HCT116 (cell line): ENCODE results near the gene ADCK2. TPM values are rescaled to one million over a fixed set of nuclear protein-coding genes. Genes with fewer than 3 reads are reported as not detected.

Experiments used
- ATAC-seq: fragments of 200-7000 bp; cut with Tn5 transposase; 2 replicates; pipeline ENCODE4 v1.9.1; 2020; ENCODE audit warnings: mild to moderate bottlenecking, moderate library complexity
- BruUV-seq: library from RNA; stranded (reverse); fragments of 400-500 nt; replicated peaks from 2 replicates; lab custom pipeline; 2021; lab: Mats Ljungman, UMichigan
- CTCF ChIA-PET: fragments of 300-600 bp; sonication (Branson Sonifier 250); formaldehyde crosslinking; loops from one replicate; lab custom pipeline; 2021; ENCODE audit warnings: antibody characterized with exemption; lab: Charles Lee
- POLR2A ChIA-PET: fragments of 300-600, 350-600 bp; sonication (Branson Sonifier 250); formaldehyde crosslinking; loops from one replicate; lab custom pipeline; 2021; ENCODE audit warnings: antibody characterized with exemption; lab: Charles Lee
- RAD21 ChIA-PET, 2 experiments: fragments of 300-600 bp; sonication (Branson Sonifier 250); formaldehyde crosslinking; loops; one replicate each; lab custom pipeline; 2023; ENCODE audit warnings: low total read pairs in 2 of 2; ENCODE audit not compliant: uncharacterized antibody in 2 of 2, unreplicated experiment in 2 of 2, low non-redundant PET in 1 of 2; lab: Charles Lee
- DNase-seq: peaks from one replicate; pipeline ENCODE4 v3.0.0-alpha.2; 2010; ENCODE audit warnings: low read depth, low spot score
- H2AFZ ChIP-seq: fragments of 200-600 bp; shearing (Covaris generic), sonication (generic); 2 replicates; pipeline ENCODE4 v1.6.1; 2017; ENCODE audit warnings: low read depth, mixed run types, mixed read lengths, antibody characterized with exemption, low read length; ENCODE audit not compliant: poor library complexity, severe bottlenecking
- H3K27ac ChIP-seq: 2 replicates; pipeline ENCODE4 v1.5.1; 2012; ENCODE audit warnings: low read depth, low read length
- H3K27me3 ChIP-seq: fragments of 200-600 bp; sonication (generic); 2 replicates; pipeline ENCODE4 v1.6.1; 2016; ENCODE audit warnings: mixed run types, low read length, mixed read lengths; ENCODE audit not compliant: insufficient read depth
- H3K36me3 ChIP-seq, 2 experiments: fragments of 200-500 bp in 1 of 2; fragments of 200-600 bp in 1 of 2; sonication (Bioruptor generic) in 1 of 2; sonication (generic) in 1 of 2; 2 replicates each; pipeline versions ENCODE4 v1.5.1 to v1.6.1; 2014 to 2016; ENCODE audit warnings: low read length in 2 of 2, inconsistent platforms in 1 of 2, mixed read lengths in 1 of 2, mixed run types in 1 of 2; ENCODE audit not compliant: insufficient read depth in 2 of 2, control insufficient read depth in 1 of 2
- H3K4me1 ChIP-seq, 2 experiments: fragments of 200-600 bp in 1 of 2; sonication (generic) in 1 of 2; 2 replicates each; pipeline versions ENCODE4 v1.5.1 to v1.6.1; 2012 to 2017; ENCODE audit warnings: low read length in 2 of 2, inconsistent platforms in 1 of 2, mild to moderate bottlenecking in 1 of 2, mixed read lengths in 1 of 2, mixed run types in 1 of 2, moderate library complexity in 1 of 2; ENCODE audit not compliant: insufficient read depth in 2 of 2, control insufficient read depth in 1 of 2
- H3K4me2 ChIP-seq: fragments of 200-600 bp; sonication (generic); 2 replicates; pipeline ENCODE4 v1.6.1; 2017; ENCODE audit warnings: mixed run types, low read length, mixed read lengths
- H3K4me3 ChIP-seq, 2 experiments: fragments of 200-600 bp in 1 of 2; sonication (generic) in 1 of 2; replicated peaks in 1 of 2; 2 replicates each; pipeline ENCODE4 v1.5.1; 2011 to 2016; ENCODE audit warnings: low read length in 2 of 2, control low read depth in 1 of 2, low read depth in 1 of 2, mild to moderate bottlenecking in 1 of 2, mixed read lengths in 1 of 2, mixed run types in 1 of 2
- H3K79me2 ChIP-seq: fragments of 200-600 bp; sonication (generic); 2 replicates; pipeline ENCODE4 v1.6.1; 2017; ENCODE audit warnings: mild to moderate bottlenecking, mixed run types, low read length, moderate library complexity, mixed read lengths; ENCODE audit not compliant: insufficient read depth
- H3K9ac ChIP-seq: fragments of 200-600 bp; sonication (generic); 2 replicates; pipeline ENCODE4 v1.6.1; 2016; ENCODE audit warnings: low read length, mixed read lengths
- H3K9me2 ChIP-seq: fragments of 200-600 bp; sonication (generic), shearing (Covaris generic); 2 replicates; pipeline ENCODE4 v1.6.1; 2017; ENCODE audit warnings: mixed run types, mild to moderate bottlenecking, moderate library complexity; ENCODE audit not compliant: insufficient read depth
- H3K9me3 ChIP-seq, 2 experiments: fragments of 200-500 bp in 1 of 2; fragments of 200-600 bp in 1 of 2; sonication (Bioruptor generic) in 1 of 2; sonication (generic) in 1 of 2; 2 replicates each; pipeline ENCODE4 v1.6.1; 2014 to 2017; ENCODE audit warnings: low read length in 2 of 2, mixed read lengths in 2 of 2, inconsistent platforms in 1 of 2, low read depth in 1 of 2, mild to moderate bottlenecking in 1 of 2, mixed run types in 1 of 2, moderate library complexity in 1 of 2; ENCODE audit not compliant: control insufficient read depth in 1 of 2, insufficient read depth in 1 of 2
- H4K20me1 ChIP-seq: fragments of 200-600 bp; sonication (generic), shearing (Covaris generic); 2 replicates; pipeline ENCODE4 v1.6.1; 2017; ENCODE audit warnings: mixed run types, mild to moderate bottlenecking, moderate library complexity; ENCODE audit not compliant: insufficient read depth
- ATF3 ChIP-seq: IDR thresholded peaks from 2 replicates; pipeline ENCODE4 v1.6.1; 2012
- CBX3 ChIP-seq: IDR thresholded peaks from 2 replicates; pipeline ENCODE4 v1.6.1; 2012; ENCODE audit warnings: low read depth
- CTCF ChIP-seq, 3 experiments: fragments of 200-600 bp in 1 of 3; sonication (generic) in 1 of 3; IDR thresholded peaks in 2 of 3; conservative IDR thresholded peaks in 1 of 3; 2 replicates each; pipeline ENCODE4 v1.5.1; 2012 to 2017; ENCODE audit warnings: low read depth in 2 of 3, low read length in 2 of 3, antibody characterized with exemption in 1 of 3, borderline replicate concordance in 1 of 3, control low read depth in 1 of 3, mild to moderate bottlenecking in 1 of 3, mixed read lengths in 1 of 3, mixed run types in 1 of 3, moderate library complexity in 1 of 3; ENCODE audit not compliant: insufficient read depth in 1 of 3
- EGR1 ChIP-seq: IDR thresholded peaks from 2 replicates; pipeline ENCODE4 v1.6.1; 2012; ENCODE audit warnings: low read depth
- ELF1 ChIP-seq: IDR thresholded peaks from 2 replicates; pipeline ENCODE4 v1.6.1; 2012; ENCODE audit warnings: low read depth, borderline replicate concordance
- EZH2 ChIP-seq: fragments of 200-600 bp; sonication (generic); IDR thresholded peaks from 2 replicates; pipeline ENCODE4 v1.6.1; 2017; ENCODE audit warnings: antibody characterized with exemption, mixed run types
- EZH2phosphoT487 ChIP-seq: fragments of 200-600 bp; IDR thresholded peaks from 2 replicates; pipeline ENCODE4 v1.6.1; 2018; ENCODE audit warnings: antibody characterized with exemption, borderline replicate concordance
- FOSL1 ChIP-seq: IDR thresholded peaks from 2 replicates; pipeline ENCODE4 v1.6.1; 2012; ENCODE audit warnings: low read depth
- JUND ChIP-seq: IDR thresholded peaks from 2 replicates; pipeline ENCODE4 v1.6.1; 2012
- MAX ChIP-seq: IDR thresholded peaks from 2 replicates; pipeline ENCODE4 v1.6.1; 2012
- POLR2AphosphoS5 ChIP-seq: IDR thresholded peaks from 2 replicates; pipeline ENCODE4 v1.6.1; 2011; ENCODE audit warnings: mild to moderate bottlenecking, low read depth, low read length, moderate library complexity
- RAD21 ChIP-seq: IDR thresholded peaks from 2 replicates; pipeline ENCODE4 v1.6.1; 2012; ENCODE audit warnings: low read depth, mild to moderate bottlenecking
- REST ChIP-seq: IDR thresholded peaks from 2 replicates; pipeline ENCODE4 v1.6.1; 2012; ENCODE audit warnings: low read depth
- SIN3A ChIP-seq: IDR thresholded peaks from 2 replicates; pipeline ENCODE4 v1.6.1; 2012; ENCODE audit warnings: low read depth
- SP1 ChIP-seq: IDR thresholded peaks from 2 replicates; pipeline ENCODE4 v1.6.1; 2012; ENCODE audit warnings: low read depth
- SRF ChIP-seq: IDR thresholded peaks from 2 replicates; pipeline ENCODE4 v1.6.1; 2012; ENCODE audit warnings: low read depth
- TCF7L2 ChIP-seq: IDR thresholded peaks from 2 replicates; pipeline ENCODE4 v1.7.0; 2011; ENCODE audit warnings: borderline replicate concordance, inconsistent platforms; ENCODE audit not compliant: insufficient read depth, insufficient read length; ENCODE audit errors: extremely low read depth
- ZBTB33 ChIP-seq: IDR thresholded peaks from 2 replicates; pipeline ENCODE4 v1.6.1; 2011; ENCODE audit warnings: mild to moderate bottlenecking, low read length, moderate library complexity; ENCODE audit not compliant: insufficient replicate concordance; ENCODE audit errors: extremely low read depth
- ZFX ChIP-seq: fragments of 450-650 bp; IDR thresholded peaks from 2 replicates; pipeline ENCODE4 v1.6.1; 2017
- ZNF274 ChIP-seq: fragments of 200-500 bp; sonication (Bioruptor generic); IDR thresholded peaks from 2 replicates; pipeline ENCODE4 v1.6.1; 2014; ENCODE audit warnings: mild to moderate bottlenecking, low read depth, low read length, inconsistent platforms
- intact Hi-C: fragments of 100-400 bp; cut with micrococcal nuclease; formaldehyde crosslinking; loops from 2 replicates; pipeline ENCODE4 v1.10.0; 2022
- total RNA-seq: library from RNA; stranded (reverse); gene quantifications from one replicate; pipeline ENCODE4 v1.2.1, GENCODE V29; 2021; ENCODE audit not compliant: unreplicated experiment

ADCK2 gene
- total RNA-seq, 1 experiment from 2014 or later = 16.9 TPM

- no peak overlapping the region for H3K9ac ChIP-seq
- H3K9me2 ChIP-seq = no peaks in the 10 kb centered on the region
- no peak for ATAC-seq
- H3K79me2 ChIP-seq = no peaks in the 10 kb centered on the region
- H4K20me1 ChIP-seq = no peaks in the 10 kb centered on the region
- RAD21 ChIA-PET = no interaction called here
- CTCF ChIA-PET = no interaction called here
- no peaks in the 10 kb centered on the region; the same call in 1 of the 2 replicates for H3K27me3 ChIP-seq
- no peak overlapping the region for H3K27ac ChIP-seq
- intact Hi-C loops = no loop called here
- DNase-seq = no peak
- BruUV-seq = no TSS peak
- no peak overlapping the region for H2AFZ ChIP-seq
- POLR2A ChIA-PET = no interaction called here
- no peaks in the 10 kb centered on the region for H3K36me3 ChIP-seq
- TF ChIP-seq CBX3 = no peak
- TF ChIP-seq EZH2phosphoT487 = no peak
- no peak for TF ChIP-seq ZFX
- no peak for TF ChIP-seq ATF3
- TF ChIP-seq POLR2AphosphoS5 = no peak
- no peak for TF ChIP-seq ZNF274
- no peak for TF ChIP-seq ZBTB33
- TF ChIP-seq MAX = no peak
- TF ChIP-seq SIN3A = no peak
- TF ChIP-seq ELF1 = no peak
- no peak for TF ChIP-seq EZH2
- no peak for TF ChIP-seq TCF7L2
- TF ChIP-seq JUND = no peak
- no peak for TF ChIP-seq SRF
- no peak for TF ChIP-seq FOSL1
- no peak for TF ChIP-seq CTCF (IDR thresholded peaks at IDR 0.05 in 2 of 3, conservative IDR thresholded peaks at IDR 0.05 in 1 of 3; ENCODE audit: borderline replicate concordance in 1 of 3, insufficient read depth in 1 of 3, low read depth in 2 of 3, low read length in 2 of 3)
- no peak for TF ChIP-seq EGR1
- no peak for TF ChIP-seq SP1
- no peak for TF ChIP-seq REST
- no peak for TF ChIP-seq RAD21
- no peak overlapping the region for H3K4me2 ChIP-seq
- no peak overlapping the region for H3K4me3 ChIP-seq
- no peaks in the 10 kb centered on the region for H3K4me1 ChIP-seq
- no peaks in the 10 kb centered on the region for H3K9me3 ChIP-seq
Observed at GRCh38 chr7:140639366-140640053, 33.2 kb upstream of the ADCK2 start.
